Measurements from ENCODE around the gene AP2A1. TPM values are rescaled to one million over a fixed set of nuclear protein-coding genes. Genes with fewer than 3 reads are reported as not detected.

Gene AP2A1
- total RNA-seq, 3 donors from 2014 or later, result 63.6 to 73.6 (median 71.5) TPM

- ATAC-seq, result no peak
- H3K4me3 Mint-ChIP-seq, result no peak overlapping the region
- DNase-seq, result no peak
These were observed 8.2 kb downstream of the AP2A1 start for GRCh38 chr19:49774969-49775368.

GRCh38 chr19:49775742-49776370 lies 9.1 kb downstream of the AP2A1 start:
- Mint-ChIP-seq H3K4me3 (no peak overlapping the region), H3K4me1 (ENCODE audit: low read depth) (peaks cover 20% of the 10 kb centered on the region), H3K27me3 (ENCODE audit: low read depth) (no peaks in the 10 kb centered on the region), H3K9me3 (no peaks in the 10 kb centered on the region), H3K36me3 (ENCODE audit: insufficient read depth) (peaks cover 9% of the 10 kb centered on the region)
- ATAC-seq, result no peak
- DNase-seq, result no peak

More at GRCh38 chr19:49774969-49775368, 8.2 kb downstream of the AP2A1 start:
- no peaks in the 10 kb centered on the region for H3K9me3 Mint-ChIP-seq
- peaks cover 14% of the 10 kb centered on the region for H3K4me1 Mint-ChIP-seq (ENCODE audit: low read depth)
- H3K36me3 Mint-ChIP-seq (ENCODE audit: insufficient read depth), result peaks cover 9% of the 10 kb centered on the region
- no peaks in the 10 kb centered on the region for H3K27me3 Mint-ChIP-seq (ENCODE audit: low read depth)

- H3K36me3 Mint-ChIP-seq (ENCODE audit: insufficient read depth), result peaks cover 11% of the 10 kb centered on the region
- H3K4me1 Mint-ChIP-seq (ENCODE audit: low read depth), result peaks cover 21% of the 10 kb centered on the region
- no peak for DNase-seq
- H3K27me3 Mint-ChIP-seq (ENCODE audit: low read depth), result no peaks in the 10 kb centered on the region
- H3K9me3 Mint-ChIP-seq, result no peaks in the 10 kb centered on the region
- ATAC-seq, result no peak
- H3K4me3 Mint-ChIP-seq, result no peak overlapping the region
These were observed 9.6 kb downstream of the AP2A1 start for GRCh38 chr19:49776371-49776764.

GRCh38 chr19:49779731-49780555 lies 13.1 kb downstream of the AP2A1 start:
- Mint-ChIP-seq H3K27me3 (ENCODE audit: low read depth) (no peaks in the 10 kb centered on the region), H3K9me3 (no peaks in the 10 kb centered on the region), H3K36me3 (ENCODE audit: insufficient read depth) (peaks cover 20% of the 10 kb centered on the region), H3K4me3 (no peak overlapping the region), H3K4me1 (ENCODE audit: low read depth) (peaks cover 15% of the 10 kb centered on the region)
- ATAC-seq (no peak), DNase-seq (no peak)

- H3K4me3 Mint-ChIP-seq, result no peak overlapping the region
- peaks cover 25% of the 10 kb centered on the region for H3K36me3 Mint-ChIP-seq (ENCODE audit: insufficient read depth)
- H3K4me1 Mint-ChIP-seq (ENCODE audit: low read depth), result peaks cover 17% of the 10 kb centered on the region
- H3K27me3 Mint-ChIP-seq (ENCODE audit: low read depth), result no peaks in the 10 kb centered on the region
- no peaks in the 10 kb centered on the region for H3K9me3 Mint-ChIP-seq
- no peak for DNase-seq
- no peak for ATAC-seq
These were observed 14.1 kb downstream of the AP2A1 start for GRCh38 chr19:49780861-49781260.

GRCh38 chr19:49781394-49781793 lies 14.6 kb downstream of the AP2A1 start:
- Mint-ChIP-seq H3K27me3 (ENCODE audit: low read depth) (no peaks in the 10 kb centered on the region), H3K9me3 (no peaks in the 10 kb centered on the region), H3K4me3 (no peak overlapping the region), H3K36me3 (ENCODE audit: insufficient read depth) (peaks cover 28% of the 10 kb centered on the region), H3K4me1 (ENCODE audit: low read depth) (peaks cover 16% of the 10 kb centered on the region)
- DNase-seq, result no peak
- ATAC-seq, result no peak

GRCh38 chr19:49782515-49782914 lies 15.7 kb downstream of the AP2A1 start:
- ATAC-seq, result no peak
- no peak for DNase-seq

GRCh38 chr19:49786376-49786820 lies 19.6 kb downstream of the AP2A1 start:
- no peak overlapping the region for H3K4me3 Mint-ChIP-seq
- DNase-seq (no peak), ATAC-seq (no peak)
- H3K36me3 Mint-ChIP-seq (ENCODE audit: insufficient read depth), result peaks cover 35% of the 10 kb centered on the region
- no peaks in the 10 kb centered on the region for H3K9me3 Mint-ChIP-seq
- peaks cover 7% of the 10 kb centered on the region for H3K4me1 Mint-ChIP-seq (ENCODE audit: low read depth)
- no peaks in the 10 kb centered on the region for H3K27me3 Mint-ChIP-seq (ENCODE audit: low read depth)

More at GRCh38 chr19:49782515-49782914, 15.7 kb downstream of the AP2A1 start:
- no peak overlapping the region for H3K4me3 Mint-ChIP-seq
- no peaks in the 10 kb centered on the region for H3K27me3 Mint-ChIP-seq (ENCODE audit: low read depth)
- H3K4me1 Mint-ChIP-seq (ENCODE audit: low read depth), result peaks cover 16% of the 10 kb centered on the region
- peaks cover 32% of the 10 kb centered on the region for H3K36me3 Mint-ChIP-seq (ENCODE audit: insufficient read depth)
- no peaks in the 10 kb centered on the region for H3K9me3 Mint-ChIP-seq

GRCh38 chr19:49787746-49788145 lies 20.9 kb downstream of the AP2A1 start:
- Mint-ChIP-seq H3K9me3 (no peaks in the 10 kb centered on the region), H3K4me1 (ENCODE audit: low read depth) (peaks cover 7% of the 10 kb centered on the region), H3K36me3 (ENCODE audit: insufficient read depth) (peaks cover 35% of the 10 kb centered on the region), H3K27me3 (ENCODE audit: low read depth) (no peaks in the 10 kb centered on the region), H3K4me3 (no peak overlapping the region)
- DNase-seq (no peak), ATAC-seq (no peak)

GRCh38 chr19:49788857-49789256 lies 22.1 kb downstream of the AP2A1 start:
- ATAC-seq (no peak), DNase-seq (no peak)
- Mint-ChIP-seq H3K27me3 (ENCODE audit: low read depth) (no peaks in the 10 kb centered on the region), H3K4me1 (ENCODE audit: low read depth) (peaks cover 7% of the 10 kb centered on the region), H3K4me3 (no peak overlapping the region), H3K9me3 (no peaks in the 10 kb centered on the region), H3K36me3 (ENCODE audit: insufficient read depth) (peaks cover 27% of the 10 kb centered on the region)

GRCh38 chr19:49790866-49791265 lies 24.1 kb downstream of the AP2A1 start:
- Mint-ChIP-seq H3K36me3 (ENCODE audit: insufficient read depth) (peaks cover 26% of the 10 kb centered on the region), H3K4me1 (ENCODE audit: low read depth) (peaks cover 5% of the 10 kb centered on the region), H3K4me3 (no peak overlapping the region), H3K9me3 (no peaks in the 10 kb centered on the region), H3K27me3 (ENCODE audit: low read depth) (no peaks in the 10 kb centered on the region)
- ATAC-seq (no peak), DNase-seq (no peak)

- no peaks in the 10 kb centered on the region for H3K27me3 Mint-ChIP-seq (ENCODE audit: low read depth)
- H3K4me3 Mint-ChIP-seq, result no peak overlapping the region
- no peak for DNase-seq
- ATAC-seq, result no peak
- H3K4me1 Mint-ChIP-seq (ENCODE audit: low read depth), result peaks cover 1% of the 10 kb centered on the region
- H3K36me3 Mint-ChIP-seq (ENCODE audit: insufficient read depth), result peaks cover 25% of the 10 kb centered on the region
- no peaks in the 10 kb centered on the region for H3K9me3 Mint-ChIP-seq
These were observed 25.1 kb downstream of the AP2A1 start for GRCh38 chr19:49791776-49792445.

- peaks cover 25% of the 10 kb centered on the region for H3K36me3 Mint-ChIP-seq (ENCODE audit: insufficient read depth)
- peaks cover 1% of the 10 kb centered on the region for H3K4me1 Mint-ChIP-seq (ENCODE audit: low read depth)
- no peak overlapping the region for H3K4me3 Mint-ChIP-seq
- no peak for DNase-seq
- peak in 1 of 2 donors; percentile 13 for ATAC-seq
- H3K9me3 Mint-ChIP-seq, result no peaks in the 10 kb centered on the region
- no peaks in the 10 kb centered on the region for H3K27me3 Mint-ChIP-seq (ENCODE audit: low read depth)
These were observed 26.2 kb downstream of the AP2A1 start for GRCh38 chr19:49792829-49793560.

GRCh38 chr19:49793561-49793840 lies 26.7 kb downstream of the AP2A1 start:
- H3K9me3 Mint-ChIP-seq, result no peaks in the 10 kb centered on the region
- peaks cover 25% of the 10 kb centered on the region for H3K36me3 Mint-ChIP-seq (ENCODE audit: insufficient read depth)
- DNase-seq (no peak), ATAC-seq (peak; percentile 94)
- no peaks in the 10 kb centered on the region for H3K27me3 Mint-ChIP-seq (ENCODE audit: low read depth)
- H3K4me1 Mint-ChIP-seq (ENCODE audit: low read depth), result peaks cover 1% of the 10 kb centered on the region
- H3K4me3 Mint-ChIP-seq, result no peak overlapping the region

Measured in activated T-cell treated with anti-CD3 and anti-CD28 coated beads, Interleukin-2, amount 50 U/mL, for 4 hours (primary cell).